Raji (cell line): ENCODE results near the gene SNTG2.

ENCODE experiments used
- POLR2A ChIP-seq: IDR thresholded peaks from 2 replicates; pipeline ENCODE4 v1.6.1; 2011; ENCODE audit warnings: low read depth, low read length, control low read depth; ENCODE audit not compliant: insufficient read depth

The SNTG2 gene

GRCh38 chr2:1041012-1041805 lies 90.6 kb downstream of the SNTG2 start:
- no peak for TF ChIP-seq POLR2A

- TF ChIP-seq POLR2A, result no peak
Measured at GRCh38 chr2:1045109-1045508, 94.5 kb downstream of the SNTG2 start.

- no peak for TF ChIP-seq POLR2A
Measured at GRCh38 chr2:1046067-1046466, 95.4 kb downstream of the SNTG2 start.

GRCh38 chr2:1047485-1047884 lies 96.8 kb downstream of the SNTG2 start:
- TF ChIP-seq POLR2A, result no peak

- TF ChIP-seq POLR2A, result no peak
Measured at GRCh38 chr2:1049691-1050090, 99.0 kb downstream of the SNTG2 start.

- no peak for TF ChIP-seq POLR2A
Measured at GRCh38 chr2:1051075-1051474, 100.4 kb downstream of the SNTG2 start.

- TF ChIP-seq POLR2A, result no peak
Measured at GRCh38 chr2:1052771-1053191, 102.1 kb downstream of the SNTG2 start.

GRCh38 chr2:1053786-1054185 lies 103.1 kb downstream of the SNTG2 start:
- TF ChIP-seq POLR2A, result no peak

GRCh38 chr2:1054399-1054798 lies 103.8 kb downstream of the SNTG2 start:
- no peak for TF ChIP-seq POLR2A

GRCh38 chr2:1055014-1055595 lies 104.5 kb downstream of the SNTG2 start:
- no peak for TF ChIP-seq POLR2A

- no peak for TF ChIP-seq POLR2A
Measured at GRCh38 chr2:1060372-1060771, 109.7 kb downstream of the SNTG2 start.

- no peak for TF ChIP-seq POLR2A
Measured at GRCh38 chr2:1060987-1061386, 110.3 kb downstream of the SNTG2 start.

- no peak for TF ChIP-seq POLR2A
Measured at GRCh38 chr2:1068241-1068640, 117.6 kb downstream of the SNTG2 start.

GRCh38 chr2:1068822-1069221 lies 118.2 kb downstream of the SNTG2 start:
- no peak for TF ChIP-seq POLR2A

GRCh38 chr2:1069847-1070246 lies 119.2 kb downstream of the SNTG2 start:
- no peak for TF ChIP-seq POLR2A

GRCh38 chr2:1070601-1071000 lies 120.0 kb downstream of the SNTG2 start:
- no peak for TF ChIP-seq POLR2A

- no peak for TF ChIP-seq POLR2A
Measured at GRCh38 chr2:1071650-1072049, 121.0 kb downstream of the SNTG2 start.
